8988T (cell line): ENCODE data around the gene HPSE.

ENCODE experiments used
- DNase-seq: peaks from one replicate; pipeline ENCODE4 v3.0.0; 2011

Gene HPSE

DNA sequence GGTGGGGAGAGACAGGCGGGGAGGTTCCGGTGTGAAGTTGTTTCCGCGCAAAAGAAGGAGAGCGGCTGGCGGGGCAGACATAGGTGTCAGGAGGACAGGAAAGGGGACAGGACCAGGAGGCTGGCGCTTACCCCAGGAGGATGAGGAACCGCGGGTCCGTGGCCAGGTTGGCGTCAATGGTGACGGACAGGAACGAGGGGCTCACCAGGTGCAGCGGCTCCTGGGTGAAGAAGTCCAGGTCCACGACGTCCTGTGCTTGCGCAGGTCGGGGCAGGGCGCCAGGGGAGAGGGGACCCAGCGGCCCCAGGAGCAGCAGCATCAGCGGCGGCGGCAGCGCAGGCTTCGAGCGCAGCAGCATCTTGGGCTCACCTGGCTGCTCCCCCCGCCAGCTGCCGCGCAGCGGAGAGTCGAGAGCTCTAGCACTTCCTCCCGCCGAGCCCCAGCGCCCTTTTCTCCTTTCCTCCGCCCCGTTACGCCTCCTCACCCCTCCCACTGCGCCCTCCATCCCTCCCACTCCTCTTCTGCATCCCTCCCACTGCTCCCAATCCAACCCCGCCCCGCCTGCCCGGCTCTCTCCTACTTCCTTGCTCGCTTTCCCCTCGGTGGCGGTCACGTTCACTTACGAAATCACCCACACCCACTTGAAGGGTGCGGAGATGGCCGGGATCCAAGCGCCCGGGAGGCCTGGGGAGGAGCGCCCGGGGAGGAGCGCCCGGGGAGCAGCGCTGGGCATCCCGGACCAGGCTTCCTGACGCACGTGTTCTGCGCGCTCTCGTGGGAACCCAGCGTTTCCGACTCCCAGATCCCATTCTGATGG lies at the start of gene HPSE:
Gene HPSE, minus strand, starts transcription at position 424 of the 817 bp plus-strand sequence. Its CDS starts 66 bp downstream, at position 358.
- peak; percentile 27 for DNase-seq

DNA sequence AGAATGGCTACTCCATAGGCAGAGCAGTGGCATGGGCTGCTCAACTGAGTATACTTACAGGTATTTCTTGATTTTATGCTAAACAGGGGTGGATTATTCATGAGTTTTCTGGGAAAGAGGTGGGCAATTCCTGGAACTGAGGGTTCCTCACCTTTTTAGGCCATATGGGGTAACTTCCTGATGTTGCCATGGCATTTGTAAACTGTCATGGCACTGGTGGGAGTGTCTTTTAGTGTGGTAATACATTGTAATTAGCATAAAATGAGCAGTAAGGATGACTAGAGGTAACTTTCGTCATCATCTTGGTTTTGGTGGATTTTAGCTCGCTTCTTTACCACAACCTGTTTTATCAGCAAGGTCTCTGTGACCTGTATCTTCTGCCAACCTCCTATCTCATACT lies 48.2 kb upstream of the HPSE start:
- DNase-seq, result no peak

DNA sequence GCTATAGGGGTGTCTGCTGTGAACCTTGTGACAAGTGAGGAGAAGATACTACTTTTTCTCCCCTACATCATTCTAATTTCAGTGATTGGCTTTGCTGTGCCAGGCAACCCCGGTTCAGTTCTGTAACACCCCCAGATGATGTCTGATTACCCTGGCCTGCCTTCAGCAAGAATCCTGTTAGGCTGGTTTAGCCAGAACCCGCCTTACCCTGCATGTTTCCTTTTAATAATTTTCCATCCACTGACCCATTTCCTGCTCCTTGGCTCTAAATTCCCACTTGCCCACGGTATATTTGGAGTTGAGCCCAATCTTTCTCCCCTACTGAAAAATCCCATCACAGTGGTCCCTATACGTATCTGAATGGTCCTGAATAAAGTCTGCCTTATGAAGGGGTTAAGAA lies 46.5 kb upstream of the HPSE start:
- DNase-seq, result no peak

DNA sequence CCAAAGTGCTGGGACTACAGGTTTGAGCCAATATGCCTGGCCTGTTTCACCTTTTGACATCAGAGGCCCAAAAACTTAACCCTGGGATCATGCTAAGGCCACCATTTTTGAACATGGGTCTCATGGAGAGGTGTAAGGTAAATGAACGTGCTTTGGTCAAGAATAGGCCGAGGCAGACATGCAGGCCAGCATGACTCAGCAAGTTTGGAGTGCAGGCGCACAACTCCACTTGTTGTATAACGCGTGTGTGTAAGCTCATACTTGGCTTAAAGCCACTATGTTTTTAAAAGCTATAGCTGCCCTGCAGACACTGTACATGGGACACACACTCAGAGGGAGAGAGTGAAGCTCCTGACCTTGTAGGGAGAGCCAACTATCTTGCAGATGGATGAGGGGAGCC lies 43.8 kb upstream of the HPSE start:
- DNase-seq, result no peak

DNA sequence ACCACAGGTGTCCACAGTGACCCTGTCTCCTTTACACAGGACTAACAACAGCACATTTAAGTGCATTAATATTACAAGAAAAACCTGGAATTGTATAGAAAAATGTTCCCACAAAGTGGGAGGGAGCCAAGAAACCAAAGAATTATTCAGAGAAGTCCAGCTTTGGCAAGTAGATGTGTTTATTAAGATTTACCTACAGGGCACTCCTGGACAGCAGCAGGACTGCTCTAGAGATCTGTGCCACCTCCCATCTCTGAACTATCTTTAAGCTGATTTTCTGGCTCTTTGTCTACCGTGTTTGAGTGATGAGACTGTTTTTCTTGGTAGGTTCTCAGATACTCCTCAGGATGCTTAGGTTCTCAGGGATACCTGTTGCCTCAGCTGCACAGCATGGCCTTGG lies 38.3 kb upstream of the HPSE start:
- no peak for DNase-seq

DNA sequence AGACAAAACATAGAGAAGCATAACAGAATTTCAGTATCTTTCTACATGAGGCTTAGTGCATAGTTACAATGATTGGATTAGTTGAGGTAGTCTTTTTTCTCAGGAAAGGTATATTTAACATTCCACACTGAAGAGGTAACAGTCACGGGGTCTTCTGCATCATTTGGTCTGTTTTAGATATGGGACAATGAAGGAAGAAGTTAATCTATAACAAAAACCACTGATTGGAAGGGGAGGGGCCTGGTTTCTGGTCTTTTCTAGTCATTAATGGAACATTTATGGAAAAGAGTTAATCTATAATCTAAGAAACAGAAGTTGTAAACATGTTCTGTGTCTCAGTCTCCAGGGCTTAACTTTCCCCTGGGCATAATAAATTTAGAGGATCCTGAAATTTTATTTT lies 37.3 kb upstream of the HPSE start:
- no peak for DNase-seq

DNA sequence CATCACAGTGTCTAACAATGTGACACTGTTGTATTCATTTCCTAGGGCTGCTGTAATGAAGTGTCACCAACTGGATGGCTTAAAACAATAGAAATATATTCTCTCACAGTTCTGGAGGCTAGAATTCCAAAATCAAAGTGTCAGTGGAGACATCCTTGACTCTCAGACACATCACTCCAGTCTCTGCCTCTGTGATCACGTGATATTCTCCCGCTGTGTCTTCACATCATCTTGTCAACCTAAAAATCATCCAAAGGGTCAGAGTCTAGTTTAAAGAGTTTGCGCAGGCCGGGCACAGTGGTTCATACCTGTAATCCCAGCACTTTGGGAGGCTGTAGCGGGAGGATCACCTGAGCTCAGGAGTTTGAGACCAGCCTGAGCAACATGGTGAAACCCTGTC lies 36.6 kb upstream of the HPSE start:
- DNase-seq, result no peak

DNA sequence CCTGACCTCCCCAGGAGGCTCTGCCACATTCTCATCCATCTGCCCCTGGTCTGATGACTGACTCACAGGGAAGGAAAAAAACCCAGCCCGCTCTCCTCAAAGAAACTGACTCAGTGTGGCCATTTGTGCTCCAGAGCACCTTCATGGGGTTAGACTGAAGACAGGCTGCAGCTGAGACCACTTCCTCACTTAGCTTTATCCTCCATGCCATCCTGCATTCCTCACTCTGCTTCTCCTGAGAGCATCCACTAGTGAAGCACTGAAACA lies 35.9 kb upstream of the HPSE start:
- DNase-seq, result no peak

DNA sequence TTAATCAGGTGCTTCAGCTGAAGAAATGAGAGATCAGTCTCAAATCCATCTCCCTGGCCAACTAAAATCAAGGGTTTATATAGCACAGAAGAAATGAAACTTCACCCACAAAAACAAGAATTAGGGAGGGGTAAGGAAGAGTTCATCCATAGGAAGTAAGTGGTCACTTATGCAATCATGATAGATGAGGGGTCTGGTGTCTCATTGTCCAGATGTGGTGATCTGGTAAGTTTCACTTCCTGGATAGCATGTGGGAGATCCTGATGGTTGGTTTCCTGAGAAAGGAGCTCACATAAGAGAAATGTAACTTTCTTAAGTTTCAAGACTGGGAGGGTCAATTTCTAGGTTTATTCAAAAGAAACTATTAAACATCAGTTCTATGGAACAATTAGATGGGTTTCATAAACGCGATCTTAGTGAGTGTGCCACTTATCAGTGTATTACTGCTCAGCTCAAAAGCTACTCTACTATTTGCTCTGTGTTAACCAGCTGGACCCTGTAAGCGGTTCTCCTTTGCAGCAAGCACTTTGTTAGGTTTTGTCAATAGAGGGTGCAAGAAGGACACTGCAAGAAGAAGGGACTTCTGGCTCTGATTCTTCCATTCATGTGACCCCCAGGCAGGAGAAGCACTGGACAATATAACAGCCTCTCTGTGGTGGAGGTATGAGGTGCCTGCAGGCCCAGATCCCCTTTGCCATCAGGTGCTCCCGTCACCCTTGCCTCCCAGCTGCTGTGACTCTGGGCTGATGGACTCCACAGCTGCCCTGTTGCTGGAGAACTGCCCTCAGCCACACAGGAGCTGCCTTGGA lies 35.4 kb upstream of the HPSE start:
- no peak for DNase-seq

DNA sequence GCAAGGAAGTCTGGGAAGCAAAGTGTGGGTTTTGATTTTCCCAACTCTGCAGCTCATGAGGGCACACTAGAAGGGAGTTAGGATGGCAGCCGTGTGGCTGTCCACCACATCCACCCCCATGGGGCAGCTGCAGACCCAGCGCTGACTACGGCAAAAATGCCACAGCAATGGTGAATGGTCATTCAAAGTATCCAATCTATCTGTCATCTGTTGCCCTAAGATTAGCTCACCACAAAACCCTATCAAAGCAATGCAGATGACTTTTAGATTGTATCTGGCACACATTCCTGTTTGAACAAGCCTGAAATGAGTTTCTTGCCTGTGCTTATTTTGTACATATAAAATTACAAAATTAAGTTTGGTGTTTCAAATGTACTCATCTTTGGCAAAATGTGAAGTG lies 29.7 kb upstream of the HPSE start:
- no peak for DNase-seq

DNA sequence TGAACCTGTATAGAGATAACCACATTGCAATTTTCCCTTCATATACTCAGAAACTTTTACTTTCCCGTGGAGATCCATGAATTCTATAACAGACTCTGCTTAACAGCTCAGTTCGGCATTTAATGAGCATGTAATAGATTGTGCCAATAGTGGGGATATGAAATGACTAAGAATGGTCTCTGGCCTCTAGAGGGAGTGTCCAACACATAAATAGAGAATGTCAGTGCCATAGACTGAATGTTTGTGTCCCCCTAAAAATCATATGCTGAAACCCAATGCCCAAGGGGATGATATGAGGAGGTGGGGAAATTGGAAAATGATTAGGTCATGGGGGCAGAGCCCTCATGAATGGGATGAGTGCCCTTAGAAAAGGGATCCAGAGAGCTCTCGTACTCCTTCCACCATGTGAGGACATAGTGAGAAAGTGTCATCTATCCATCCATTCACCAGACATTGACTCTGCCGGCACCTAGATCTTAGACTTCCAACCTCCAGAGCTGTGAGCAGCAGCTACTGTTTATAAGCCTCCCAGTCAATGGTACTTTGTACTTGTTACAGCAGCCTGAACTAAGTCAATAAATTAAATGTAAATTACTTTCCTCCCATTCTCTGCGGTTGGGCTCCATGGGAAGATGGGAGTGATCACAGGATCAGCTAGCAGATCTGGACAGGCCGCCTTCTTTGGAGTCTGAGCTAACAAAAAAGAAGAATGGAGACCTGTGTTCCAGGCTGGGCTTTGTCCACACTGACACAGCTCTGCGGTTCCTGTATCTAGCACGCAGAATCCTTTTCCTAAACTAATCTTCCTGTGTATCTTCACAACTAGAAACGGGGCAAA lies 28.1 kb upstream of the HPSE start:
- no peak for DNase-seq

DNA sequence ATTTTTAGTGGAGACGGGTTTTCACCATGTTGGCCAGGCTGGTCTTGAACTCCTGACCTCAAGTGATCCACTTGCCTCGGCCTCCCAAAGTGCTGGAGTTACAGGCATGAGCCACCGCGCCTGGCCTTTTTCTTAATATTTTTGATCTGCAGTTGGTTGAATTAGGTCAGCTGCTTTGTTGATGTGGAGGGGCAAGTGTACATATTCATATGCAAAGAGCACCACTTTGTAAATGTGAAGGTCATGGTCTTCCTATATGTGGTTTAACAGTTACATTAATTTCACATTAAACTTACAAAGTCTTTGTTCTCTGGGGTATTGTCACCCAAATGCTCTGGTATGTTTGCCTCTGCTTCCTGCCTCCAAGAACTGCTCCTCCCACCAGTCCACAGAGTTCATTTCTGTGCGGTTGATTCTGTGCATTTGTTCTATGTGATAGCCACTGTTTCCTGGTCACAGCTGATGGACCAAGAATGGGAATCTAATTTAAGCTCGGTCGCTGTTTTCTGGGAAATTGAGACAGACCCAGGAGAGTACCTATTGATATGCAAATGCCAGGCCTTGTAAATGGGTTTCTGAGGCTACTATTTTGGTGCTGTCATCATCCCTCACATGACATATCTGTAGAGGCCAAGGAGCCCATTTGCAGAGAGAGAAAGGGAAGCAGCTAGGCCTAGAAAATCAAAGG lies 26.9 kb upstream of the HPSE start:
- DNase-seq, result no peak

DNA sequence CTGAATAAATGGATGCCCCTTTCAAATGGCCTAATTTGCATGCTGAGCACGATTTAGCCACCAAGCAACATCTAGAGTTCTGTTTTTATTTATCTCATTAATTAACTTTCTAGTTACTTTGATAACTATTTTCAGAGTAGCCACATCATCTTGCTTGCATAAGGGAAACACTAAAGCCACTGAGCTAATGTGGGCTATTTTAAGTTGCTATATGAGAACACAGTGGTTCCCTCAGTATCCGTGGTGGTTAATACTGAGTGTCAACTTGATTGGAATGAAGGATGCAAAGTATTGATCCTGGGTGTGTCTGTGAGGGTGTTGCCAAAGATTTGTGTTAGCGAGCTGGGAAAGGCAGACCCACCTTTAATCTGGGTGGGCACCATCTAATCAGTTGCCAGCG lies 25.4 kb upstream of the HPSE start:
- no peak for DNase-seq

DNA sequence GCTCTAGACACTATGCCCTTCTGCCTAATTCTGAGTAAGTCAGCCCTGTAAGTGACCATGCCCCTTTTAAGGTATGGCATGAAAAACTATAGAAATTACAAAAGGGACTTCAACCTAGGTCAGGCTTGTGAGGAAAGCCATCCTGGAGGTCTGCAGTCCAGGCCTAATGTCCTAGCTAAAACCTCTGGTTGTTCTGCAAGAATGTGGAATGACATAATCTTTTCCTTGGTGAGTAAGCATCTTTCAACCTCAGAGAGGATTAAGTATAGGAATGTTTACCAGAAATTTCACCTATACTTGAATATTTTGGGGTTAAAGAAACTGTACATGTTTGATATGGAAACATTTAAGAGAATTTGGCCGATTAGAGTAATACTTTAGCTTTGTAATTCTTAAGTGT lies 23.8 kb upstream of the HPSE start:
- no peak for DNase-seq

DNA sequence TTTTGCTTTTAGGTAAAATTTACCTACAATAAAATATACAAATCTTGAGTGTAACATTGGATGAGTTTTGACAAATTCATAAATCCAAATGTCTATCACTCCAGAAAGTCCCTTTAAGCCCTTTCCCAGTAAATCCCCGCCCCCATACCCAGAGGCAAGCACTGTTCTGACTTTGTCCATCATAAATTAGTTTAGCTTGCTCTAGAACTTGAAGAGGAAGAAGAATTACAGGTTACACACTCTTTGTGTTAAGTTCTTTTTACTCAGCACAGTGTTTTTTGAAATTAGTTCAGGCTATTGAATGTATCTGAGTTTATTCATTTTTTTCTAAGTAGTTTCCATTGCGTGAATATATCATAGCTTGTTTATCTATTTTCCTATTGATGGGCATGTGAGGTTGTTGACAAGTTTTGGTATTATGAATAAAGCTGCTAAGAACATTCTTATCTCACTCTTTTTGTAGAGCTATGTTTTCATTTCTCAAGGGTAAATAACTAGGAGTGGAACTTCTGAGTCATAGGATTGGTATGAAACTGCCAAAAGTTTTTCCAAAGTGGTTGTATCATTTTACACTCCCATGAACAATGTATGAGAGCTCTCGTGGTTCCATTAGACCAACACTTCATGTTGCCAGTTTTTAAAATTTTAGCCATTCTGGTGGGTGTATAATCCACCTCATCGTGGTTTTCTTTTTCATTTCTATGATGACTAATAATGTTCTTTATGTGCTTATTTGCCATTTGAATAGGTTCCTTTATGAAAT lies 22.4 kb upstream of the HPSE start:
- no peak for DNase-seq

DNA sequence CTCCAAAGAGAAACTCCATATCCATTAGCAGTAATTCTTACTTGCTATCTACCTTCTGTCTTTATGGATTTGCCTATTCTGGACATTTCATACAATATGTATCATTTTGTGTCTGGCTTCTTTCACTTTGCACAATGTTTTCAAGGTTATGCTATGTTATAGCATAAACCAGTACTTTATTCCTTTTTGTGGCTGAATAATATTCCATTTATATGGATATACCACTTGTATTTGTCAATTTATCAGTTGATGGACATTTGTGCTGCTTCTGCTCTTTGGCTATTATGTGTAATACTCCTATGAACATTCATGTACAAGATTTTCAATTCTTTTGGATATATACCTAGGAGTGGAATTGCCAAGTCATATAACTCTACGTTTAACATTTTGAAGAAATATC lies 18.9 kb upstream of the HPSE start:
- DNase-seq, result no peak

DNA sequence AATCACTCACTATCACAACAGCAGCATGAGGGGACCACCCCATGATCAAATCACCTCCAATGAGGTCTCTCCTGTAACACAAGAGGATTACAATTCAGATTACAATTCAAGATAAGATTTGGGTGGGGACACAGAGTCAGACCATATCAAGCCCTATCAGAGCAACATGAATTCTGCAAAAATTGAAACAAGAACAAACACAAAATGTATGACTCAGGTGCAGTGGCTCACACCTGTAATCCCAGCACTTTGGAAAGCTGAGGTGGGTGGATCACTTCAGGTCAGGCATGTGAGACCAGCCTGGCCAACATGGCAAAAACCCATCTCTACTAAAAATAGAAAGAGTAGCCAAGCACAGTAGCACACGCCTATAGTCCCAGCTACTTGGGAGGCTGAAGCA lies 13.4 kb upstream of the HPSE start:
- DNase-seq, result no peak

DNA sequence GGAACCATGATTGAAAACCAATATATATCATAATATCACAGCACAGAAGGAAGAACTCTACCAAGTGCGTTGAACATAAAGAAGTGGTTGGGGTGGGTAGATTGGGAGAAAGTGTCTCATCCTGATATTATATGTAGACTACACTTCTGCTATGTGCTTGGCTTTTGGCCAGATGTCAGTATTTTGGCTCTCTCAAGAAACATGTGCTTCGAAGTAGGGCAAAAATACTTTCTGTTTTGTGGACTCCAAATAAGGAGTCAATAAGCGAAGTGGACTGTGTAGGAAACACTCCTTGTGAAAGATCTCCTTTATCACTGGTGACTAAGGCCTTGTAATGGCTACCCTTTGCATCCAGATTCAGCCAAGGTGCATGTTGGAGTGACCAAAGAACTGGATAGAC lies 7.8 kb upstream of the HPSE start:
- no peak for DNase-seq

DNA sequence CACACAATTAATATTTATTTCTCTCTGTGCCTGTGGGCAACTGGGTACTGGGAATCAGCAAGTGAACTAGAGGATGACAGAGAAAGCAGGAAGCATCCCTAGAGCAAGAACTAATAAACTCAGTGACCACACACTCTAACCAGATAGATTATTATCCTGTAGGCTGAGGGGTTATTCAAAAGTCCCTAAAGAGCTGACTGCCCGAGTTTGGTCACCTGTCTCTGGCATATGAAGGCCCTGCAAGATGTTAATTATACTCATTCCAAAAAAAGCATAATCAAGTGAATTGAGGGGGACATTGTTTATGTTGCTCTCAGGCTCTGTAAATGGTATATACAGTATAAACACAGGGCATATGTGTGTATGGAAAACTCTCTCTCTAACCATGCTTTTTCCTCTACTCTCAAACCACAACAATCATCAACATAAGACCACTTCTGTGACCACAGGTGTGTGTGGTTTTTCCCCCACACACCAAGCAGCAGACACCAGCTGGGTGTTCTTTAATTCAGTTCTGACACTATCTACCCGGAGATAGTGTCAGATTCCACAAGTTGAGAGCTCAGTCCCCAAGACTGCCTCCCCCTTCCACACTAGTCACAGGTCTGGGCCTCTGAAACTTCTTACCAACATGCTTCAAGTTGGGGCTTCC lies 6.2 kb upstream of the HPSE start:
- DNase-seq, result no peak

DNA sequence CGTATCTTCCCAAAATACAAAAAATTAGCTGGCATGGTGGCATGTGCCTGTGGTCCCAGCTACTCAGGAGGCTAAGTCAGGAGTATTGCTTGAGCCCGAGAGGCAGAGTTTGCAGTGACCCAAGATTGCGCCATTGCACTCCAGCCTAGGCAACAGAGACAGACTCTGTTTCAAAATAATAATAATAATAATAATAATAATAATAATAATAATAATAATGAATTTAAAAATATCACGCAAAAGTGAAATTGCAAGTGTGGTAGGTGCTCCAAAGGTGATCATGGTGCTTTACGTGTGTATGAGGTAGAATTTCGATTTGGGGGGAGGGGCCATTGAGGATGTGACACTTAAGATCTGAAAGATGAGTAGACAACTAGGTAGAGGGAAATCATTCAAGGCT lies 4.9 kb upstream of the HPSE start:
- DNase-seq, result no peak

DNA sequence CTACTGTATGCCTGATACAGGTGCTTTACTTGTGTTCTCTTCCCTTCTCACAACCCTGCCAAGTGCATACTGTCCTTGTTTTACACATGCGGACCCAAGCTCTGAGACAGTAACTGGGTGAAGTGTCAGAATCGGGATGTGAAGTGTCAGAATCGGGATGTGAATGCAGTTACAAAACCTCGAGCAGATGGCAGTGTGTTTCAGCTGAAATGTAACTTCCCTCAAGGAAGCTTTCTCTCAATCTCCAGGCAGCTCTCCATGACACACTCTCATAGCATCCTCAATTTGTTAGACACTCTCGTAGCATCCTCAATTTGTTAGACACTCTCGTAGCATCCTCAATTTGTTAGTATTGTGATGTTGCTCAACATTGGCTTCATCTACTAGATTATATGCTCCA lies 1.1 kb upstream of the HPSE start:
- DNase-seq, result no peak

DNA sequence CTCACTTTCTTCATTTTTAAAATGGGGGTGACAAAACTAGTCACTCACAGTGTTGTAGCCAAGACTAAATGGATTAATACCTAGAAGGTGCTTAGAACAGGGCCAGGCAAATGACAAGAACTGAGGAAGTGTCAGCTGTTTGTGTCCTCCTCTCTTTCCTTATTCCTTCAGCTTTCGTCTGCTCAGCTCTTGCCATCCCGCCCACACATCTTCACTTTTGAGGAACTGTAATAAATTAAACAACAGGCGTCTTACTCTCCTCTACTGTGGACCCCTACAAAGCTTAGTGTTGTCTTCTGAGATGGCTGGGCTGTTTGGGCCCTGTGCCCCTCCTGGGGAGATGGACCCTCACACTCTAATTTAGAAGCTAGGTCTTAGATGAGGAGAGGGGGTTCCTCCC lies 2.7 kb downstream of the HPSE start:
- no peak for DNase-seq
